HG03039 (cell line): ENCODE data around the gene RRP8.

Experiments
- ATAC-seq: cut with Tn5 transposase; IDR thresholded peaks from one replicate; pipeline ENCODE4 v1.9.1; 2021; ENCODE audit warnings: mild to moderate bottlenecking, moderate library complexity; ENCODE audit not compliant: unreplicated experiment

RRP8 gene

GRCh38 chr11:6603287-6604080 lies at the start of gene RRP8, which contains the start of gene ILK:
RRP8 (minus strand) TSS chr11:6603616; CDS start chr11:6603502, 114 bp downstream.
ILK (plus strand) TSS chr11:6603774; CDS start chr11:6604272, 498 bp downstream.
- peak; percentile 76 for ATAC-seq

DNA sequence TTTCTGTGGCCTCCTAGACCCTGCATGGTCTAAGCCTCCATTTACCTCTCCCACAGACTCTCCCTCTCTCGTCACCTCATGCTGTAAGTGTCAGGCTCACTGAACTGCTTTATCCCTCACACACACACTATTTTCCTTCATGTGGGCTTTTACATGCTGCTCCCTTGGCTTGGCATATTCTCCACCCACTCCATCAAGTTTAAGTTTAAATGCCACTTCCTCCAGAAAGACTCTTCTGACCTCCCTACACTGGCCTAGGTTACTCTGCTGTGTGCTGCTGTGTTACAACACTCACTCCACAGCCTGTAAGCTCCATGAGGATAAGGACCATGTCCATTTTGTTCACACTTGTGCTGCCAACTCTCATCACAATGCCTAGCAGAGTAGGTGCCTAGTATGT lies 49.7 kb upstream of the RRP8 start:
- no peak for ATAC-seq

- ATAC-seq: no peak
Observed at GRCh38 chr11:6652182-6652581, 48.8 kb upstream of the RRP8 start.

DNA sequence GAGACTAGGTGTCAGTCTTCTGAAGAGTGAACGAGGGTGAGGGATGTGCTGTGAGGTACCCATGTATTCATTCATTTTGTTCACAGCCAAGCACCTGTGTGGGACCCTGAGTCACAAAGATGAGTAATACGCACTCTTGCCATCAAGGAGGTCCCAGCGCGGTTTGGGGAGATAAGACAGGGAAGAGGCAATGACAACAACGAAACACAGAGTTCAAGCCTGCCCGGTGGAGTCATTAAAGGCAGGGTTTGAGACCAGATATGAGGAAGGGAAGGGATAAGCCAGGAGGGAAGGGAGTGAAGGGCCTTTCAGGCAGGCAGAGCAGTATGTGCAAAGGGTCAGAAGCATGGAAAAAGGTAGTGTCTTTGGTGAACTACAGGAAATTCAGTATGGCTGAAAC lies 47.6 kb upstream of the RRP8 start:
- no peak for ATAC-seq

GRCh38 chr11:6650104-6650503 lies 46.7 kb upstream of the RRP8 start:
- ATAC-seq: no peak

GRCh38 chr11:6648501-6648900 lies 45.1 kb upstream of the RRP8 start:
- no peak for ATAC-seq

DNA sequence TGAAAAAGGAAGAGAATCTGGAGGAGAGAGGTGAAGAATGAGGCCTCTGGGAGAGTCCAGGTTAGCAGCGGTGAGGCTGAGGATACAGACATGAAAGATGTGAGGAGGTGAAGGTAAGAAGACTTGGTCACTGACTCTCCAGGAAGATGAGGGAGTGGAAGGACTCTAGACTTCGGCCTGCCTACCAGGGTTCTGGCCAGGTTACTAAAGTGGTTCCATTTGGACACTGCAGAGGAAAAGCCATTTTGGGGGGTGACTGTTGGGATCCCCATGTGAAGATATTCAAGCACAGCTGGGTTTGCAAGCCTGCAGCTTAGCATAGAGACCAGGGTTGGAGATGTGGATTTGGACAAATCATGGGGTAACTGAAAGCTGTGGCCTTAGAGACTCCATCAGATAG lies 44.4 kb upstream of the RRP8 start:
- no peak for ATAC-seq

GRCh38 chr11:6646918-6647679 lies 43.7 kb upstream of the RRP8 start:
- ATAC-seq: peak; percentile 87

DNA sequence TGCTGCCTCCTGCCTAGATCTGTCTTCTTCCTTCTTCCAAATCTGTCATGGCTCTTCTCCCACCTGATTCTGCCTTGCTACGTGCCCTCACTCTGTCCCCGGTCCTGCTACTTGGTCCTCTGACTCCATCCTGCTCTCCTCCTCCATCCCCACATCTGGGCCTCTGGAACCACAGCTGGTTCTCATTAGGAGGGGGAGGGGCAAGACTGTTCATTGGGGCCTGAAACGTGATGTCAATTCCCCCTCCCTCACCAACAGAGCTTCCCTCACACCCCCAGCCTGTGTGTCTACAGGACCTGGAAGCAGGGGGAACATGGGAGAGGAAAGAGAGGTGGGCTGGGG lies 43.1 kb upstream of the RRP8 start:
- no peak for ATAC-seq

DNA sequence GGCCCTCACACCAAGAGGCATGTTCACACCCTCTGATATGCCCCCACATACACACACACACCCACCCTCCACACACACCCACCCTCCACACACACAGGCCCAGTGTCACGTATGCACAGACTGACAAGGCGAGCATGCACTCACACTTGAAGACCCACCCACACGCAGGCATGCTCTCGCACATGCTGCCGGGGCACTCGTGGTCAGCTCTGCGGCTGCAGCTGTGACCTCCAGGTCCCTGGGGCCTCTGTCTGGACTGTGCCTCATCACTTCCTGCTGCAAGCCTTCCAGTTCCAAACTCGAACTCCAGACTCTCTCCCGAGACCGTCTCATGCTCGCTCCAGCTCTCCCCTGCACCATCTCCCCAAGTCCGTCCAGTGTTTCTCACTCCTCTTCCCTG lies 42.7 kb upstream of the RRP8 start:
- no peak for ATAC-seq

GRCh38 chr11:6642957-6643356 lies 39.5 kb upstream of the RRP8 start:
- ATAC-seq: no peak

- no peak for ATAC-seq
Observed at GRCh38 chr11:6640985-6641701, 37.7 kb upstream of the RRP8 start.

DNA sequence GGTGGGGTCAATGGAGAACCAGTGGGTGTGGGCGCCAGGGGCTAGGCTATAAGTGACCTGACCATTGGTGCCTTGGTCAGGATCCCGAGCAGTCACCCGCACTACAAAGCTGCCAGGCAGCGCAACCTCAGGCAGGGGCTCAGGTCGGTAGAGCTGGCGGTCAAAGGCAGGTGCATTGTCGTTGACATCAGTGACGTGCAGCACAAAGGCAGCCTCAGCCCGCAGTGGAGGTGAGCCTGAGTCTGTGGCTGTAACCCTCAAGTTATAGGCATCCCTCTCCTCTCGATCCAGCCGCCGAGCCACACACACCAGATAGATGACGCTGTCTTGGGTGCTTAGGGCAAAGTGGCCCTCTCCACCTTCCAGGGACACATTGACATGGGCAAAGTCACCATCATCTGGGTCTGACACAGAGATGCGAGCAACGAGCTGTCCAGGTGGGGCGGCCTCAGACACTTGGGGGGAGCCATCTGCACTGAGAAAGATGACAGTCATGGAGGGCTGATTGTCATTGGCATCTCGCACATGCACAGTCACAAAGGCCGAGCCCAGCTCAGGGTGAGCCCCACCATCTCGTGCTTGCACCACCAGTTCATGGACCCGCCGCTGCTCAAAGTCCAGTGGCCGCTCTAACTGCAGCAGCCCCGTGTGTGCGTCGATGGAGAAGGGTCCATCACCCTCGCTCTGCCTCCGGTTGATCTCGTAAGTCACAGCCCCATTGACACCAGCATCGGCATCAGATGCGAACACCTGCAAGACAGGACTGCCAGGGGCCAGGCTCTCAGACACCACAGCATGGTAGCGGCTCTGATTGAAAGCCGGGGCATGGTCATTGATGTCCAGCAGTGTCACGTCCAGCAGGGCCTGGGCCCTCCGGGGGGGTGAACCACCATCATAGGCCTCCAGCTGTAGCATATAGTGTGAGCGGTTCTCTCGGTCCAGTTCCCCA lies 36.9 kb upstream of the RRP8 start:
- ATAC-seq: no peak

- ATAC-seq: no peak
Observed at GRCh38 chr11:6638429-6638828, 35.0 kb upstream of the RRP8 start.

DNA sequence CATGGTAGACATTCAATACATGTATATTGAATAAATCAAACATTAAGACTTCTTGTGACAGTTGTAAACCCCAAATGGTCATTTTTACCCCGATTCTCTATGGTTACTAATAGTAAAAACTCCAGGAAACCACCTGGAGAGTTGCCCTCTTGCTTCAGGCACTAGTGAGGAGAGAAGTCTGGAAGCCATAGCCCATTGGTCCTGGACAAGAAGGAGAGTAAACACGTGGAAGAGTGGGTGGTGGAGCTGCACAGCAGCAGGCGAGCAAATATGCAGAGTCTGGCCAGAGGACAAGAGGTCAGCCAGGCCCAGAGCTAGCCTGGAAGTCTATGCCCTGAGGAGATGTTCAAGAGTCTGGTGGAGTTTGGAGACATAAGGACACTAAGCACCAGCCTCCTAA lies 34.5 kb upstream of the RRP8 start:
- ATAC-seq: no peak

GRCh38 chr11:6636480-6636879 lies 33.1 kb upstream of the RRP8 start:
- ATAC-seq: no peak

GRCh38 chr11:6635082-6635932 lies 31.9 kb upstream of the RRP8 start:
- ATAC-seq: no peak

- no peak for ATAC-seq
Observed at GRCh38 chr11:6634534-6634933, 31.1 kb upstream of the RRP8 start.
